Esophagus muscularis mucosa (tissue), 4 donors: ENCODE data around the gene FAM107B. TPM values are rescaled to one million over a fixed set of nuclear protein-coding genes. Genes with fewer than 3 reads are reported as not detected.

ENCODE experiments used
- DNase-seq: peaks from one replicate; pipeline ENCODE4 v3.0.0-alpha.2; 2017; ENCODE audit errors: extremely low spot score
- H3K27ac ChIP-seq, 4 donors: fragments of 200-600 bp; sonication (generic); replicated peaks in 1 of 4; 1 replicate in 3 of 4; 2 replicates in 1 of 4; pipeline ENCODE4 v1.5.1; 2016 to 2019; ENCODE audit warnings: mild to moderate bottlenecking in 1 of 4
- H3K27me3 ChIP-seq, 4 donors: fragments of 200-600 bp; sonication (generic); one replicate each; pipeline versions ENCODE4 v1.5.1 to v1.6.0; 2016 to 2019
- H3K36me3 ChIP-seq, 4 donors: fragments of 200-600 bp; sonication (generic); one replicate each; pipeline ENCODE4 v1.5.1; 2016 to 2019
- H3K4me1 ChIP-seq, 4 donors: fragments of 200-600 bp; sonication (generic); one replicate each; pipeline ENCODE4 v1.5.1; 2016 to 2019
- H3K4me3 ChIP-seq, 4 donors: fragments of 200-600 bp; sonication (generic); 1 replicate in 2 of 4; 2 replicates in 2 of 4; pipeline ENCODE4 v1.5.1; 2016 to 2019; ENCODE audit warnings: mild to moderate bottlenecking in 4 of 4, moderate library complexity in 1 of 4
- H3K9me3 ChIP-seq, 4 donors: fragments of 200-600 bp; sonication (generic); 1 replicate in 3 of 4; 2 replicates in 1 of 4; pipeline ENCODE4 v1.5.1; 2016 to 2019
- CTCF ChIP-seq, 3 experiments: fragments of 200-600 bp in 2 of 3; fragments of 450-650 bp in 1 of 3; sonication (generic) in 2 of 3; IDR thresholded peaks; one replicate each; pipeline ENCODE4 v1.5.1; 2017 to 2019; ENCODE audit warnings: antibody characterized with exemption in 3 of 3, mild to moderate bottlenecking in 2 of 3, moderate library complexity in 1 of 3
- EP300 ChIP-seq: sonication (generic); formaldehyde crosslinking; IDR thresholded peaks from one replicate; pipeline ENCODE4 v1.6.1; 2017; ENCODE audit warnings: antibody characterized with exemption
- POLR2A ChIP-seq: fragments of 450-650 bp; IDR thresholded peaks from one replicate; pipeline ENCODE4 v1.6.1; 2017; ENCODE audit warnings: antibody characterized with exemption, moderate library complexity, mild to moderate bottlenecking, low read depth
- POLR2AphosphoS5 ChIP-seq, 2 donors: sonication (generic); formaldehyde crosslinking; IDR thresholded peaks; one replicate each; pipeline ENCODE4 v1.6.1; 2017; ENCODE audit warnings: antibody characterized with exemption in 2 of 2
- WGBS: methylation state at CpG from one replicate; pipeline ENCODE4 v1.1.5; 2018; 5-methylcytosine and 5-hydroxymethylcytosine counted together
- intact Hi-C: fragments of 100-400 bp; cut with DNase I; formaldehyde crosslinking; loops from one replicate; pipeline ENCODE4 v1.15.1; 2023
- total RNA-seq, 4 donors: library from RNA; depleted of rRNA; stranded (reverse); fragments of >200 nt; gene quantifications; one replicate each; pipeline versions ENCODE4 v1.1.0 to v1.2.1, GENCODE V29; 2016

FAM107B gene
- total RNA-seq, 4 donors from 2014 or later = 7.5 to 14.1 (median 9.4) TPM

GRCh38 chr10:14687340-14687739 lies 87.4 kb downstream of the FAM107B start:
- DNase-seq = no peak
- Histone ChIP-seq H3K4me1 (no peaks in the 10 kb centered on the region), H3K4me3 (no peak overlapping the region), H3K9me3 (no peaks in the 10 kb centered on the region), H3K27ac (no peak overlapping the region), H3K27me3 (no peaks in the 10 kb centered on the region), H3K36me3 (no peaks in the 10 kb centered on the region)
- 85% methylated on average over 1 of the region's 1 CpG for WGBS
- intact Hi-C loops = no loop called here
- TF ChIP-seq EP300 = no peak
- TF ChIP-seq POLR2AphosphoS5 (IDR thresholded peaks at IDR 0.05) = no peak
- TF ChIP-seq CTCF (IDR thresholded peaks at IDR 0.05) = no peak
- no peak for TF ChIP-seq POLR2A

- no peaks in the 10 kb centered on the region for H3K9me3 ChIP-seq
- no peak for DNase-seq
Measured at GRCh38 chr10:14686356-14686755, 88.3 kb downstream of the FAM107B start.

GRCh38 chr10:14684354-14684753 lies 90.3 kb downstream of the FAM107B start:
- no peaks in the 10 kb centered on the region for H3K27me3 ChIP-seq
- intact Hi-C loops = no loop called here
- no peak overlapping the region for H3K4me3 ChIP-seq
- H3K36me3 ChIP-seq = no peaks in the 10 kb centered on the region
- DNase-seq = no peak
- TF ChIP-seq CTCF (IDR thresholded peaks at IDR 0.05) = no peak
- no peak for TF ChIP-seq EP300
- TF ChIP-seq POLR2AphosphoS5 (IDR thresholded peaks at IDR 0.05) = no peak
- TF ChIP-seq POLR2A = no peak
- no peaks in the 10 kb centered on the region for H3K9me3 ChIP-seq
- no peaks in the 10 kb centered on the region for H3K4me1 ChIP-seq
- 78% methylated on average over 2 of the region's 2 CpGs for WGBS
- H3K27ac ChIP-seq = no peak overlapping the region

More at GRCh38 chr10:14686356-14686755, 88.3 kb downstream of the FAM107B start:
- Histone ChIP-seq H3K27ac (no peak overlapping the region), H3K27me3 (no peaks in the 10 kb centered on the region), H3K4me1 (no peaks in the 10 kb centered on the region), H3K36me3 (no peaks in the 10 kb centered on the region), H3K4me3 (no peak overlapping the region)
- TF ChIP-seq EP300 (no peak), POLR2AphosphoS5 (IDR thresholded peaks at IDR 0.05) (no peak)
- intact Hi-C loops = no loop called here
- WGBS = 91% methylated on average over 5 of the region's 5 CpGs

GRCh38 chr10:14683256-14683655 lies 91.4 kb downstream of the FAM107B start:
- no peak for DNase-seq
- H3K9me3 ChIP-seq = no peaks in the 10 kb centered on the region
- no peak overlapping the region for H3K27ac ChIP-seq
- no peaks in the 10 kb centered on the region for H3K27me3 ChIP-seq
- WGBS = 35% methylated on average over 6 of the region's 6 CpGs
- no peaks in the 10 kb centered on the region for H3K4me1 ChIP-seq
- TF ChIP-seq CTCF (IDR thresholded peaks at IDR 0.05) = no peak
- TF ChIP-seq POLR2AphosphoS5 (IDR thresholded peaks at IDR 0.05) = no peak
- TF ChIP-seq POLR2A = no peak
- TF ChIP-seq EP300 = no peak
- H3K36me3 ChIP-seq = no peaks in the 10 kb centered on the region
- no peak overlapping the region for H3K4me3 ChIP-seq
- intact Hi-C loops = no loop called here

- H3K36me3 ChIP-seq = no peaks in the 10 kb centered on the region
- H3K4me3 ChIP-seq = no peak overlapping the region
- TF ChIP-seq POLR2AphosphoS5 (IDR thresholded peaks at IDR 0.05) = no peak
- H3K4me1 ChIP-seq = no peaks in the 10 kb centered on the region
- WGBS = 89% methylated on average over 7 of the region's 7 CpGs
- DNase-seq = no peak
- no peak overlapping the region for H3K27ac ChIP-seq
- intact Hi-C loops = no loop called here
- no peaks in the 10 kb centered on the region for H3K9me3 ChIP-seq
- no peaks in the 10 kb centered on the region for H3K27me3 ChIP-seq
Measured at GRCh38 chr10:14681802-14682201, 92.9 kb downstream of the FAM107B start.

GRCh38 chr10:14681305-14681704 lies 93.4 kb downstream of the FAM107B start:
- H3K9me3 ChIP-seq = no peaks in the 10 kb centered on the region

More at GRCh38 chr10:14681305-14681704, 93.4 kb downstream of the FAM107B start:
- no peak for DNase-seq
- Histone ChIP-seq H3K27ac (no peak overlapping the region), H3K36me3 (no peaks in the 10 kb centered on the region), H3K4me1 (no peaks in the 10 kb centered on the region), H3K27me3 (no peaks in the 10 kb centered on the region), H3K4me3 (no peak overlapping the region)
- no peak for TF ChIP-seq POLR2AphosphoS5 (IDR thresholded peaks at IDR 0.05)
- no peak for TF ChIP-seq EP300
- TF ChIP-seq POLR2A = no peak
- TF ChIP-seq CTCF (IDR thresholded peaks at IDR 0.05) = no peak
- intact Hi-C loops = no loop called here
- 96% methylated on average over 5 of the region's 5 CpGs for WGBS
